H1 (cell line): ENCODE results near the gene GDAP2. TPM values are rescaled to one million over a fixed set of nuclear protein-coding genes. Genes with fewer than 3 reads are reported as not detected.

Source experiments
- CTCF ChIA-PET: fragments of 300-600 bp; sonication (Branson Sonifier 250); formaldehyde crosslinking; loops from one replicate; lab custom pipeline; 2021; ENCODE audit not compliant: partially characterized antibody; lab: Charles Lee
- POLR2A ChIA-PET: fragments of 300-600 bp; sonication (Branson Sonifier 250); formaldehyde crosslinking; loops from one replicate; lab custom pipeline; 2021; ENCODE audit warnings: inconsistent platforms; ENCODE audit not compliant: partially characterized antibody; lab: Charles Lee
- DNase-seq, 2 experiments: peaks; one replicate each; pipeline versions ENCODE4 v3.0.0 to v3.0.0-alpha.2; 2010 to 2022; ENCODE audit warnings: low spot score in 2 of 2, low read depth in 1 of 2, mixed read lengths in 1 of 2
- FAIRE-seq: peaks from 2 replicates; lab custom pipeline; 2011; peaks lifted over from hg19 to GRCh38; lab: Jason Lieb, UNC
- H2AFZ ChIP-seq: 2 replicates; pipeline ENCODE4 v1.8.1; 2012; ENCODE audit warnings: low read length, inconsistent platforms
- H2AK5ac ChIP-seq: 2 replicates; pipeline ENCODE4 v1.6.1; 2013; ENCODE audit warnings: low read depth, low read length
- H2BK120ac ChIP-seq: replicated peaks from 2 replicates; pipeline ENCODE3; 2013; ENCODE audit warnings: low read depth, low read length, inconsistent platforms
- H2BK12ac ChIP-seq: 2 replicates; pipeline ENCODE4 v1.6.1; 2013; ENCODE audit warnings: low read depth, low read length
- H2BK15ac ChIP-seq: 2 replicates; pipeline ENCODE4 v1.6.1; 2013; ENCODE audit warnings: low read length
- H2BK20ac ChIP-seq: 2 replicates; pipeline ENCODE4 v1.6.1; 2013; ENCODE audit warnings: low read length
- H2BK5ac ChIP-seq: 2 replicates; pipeline ENCODE4 v1.6.1; 2013; ENCODE audit warnings: low read depth, low read length
- H3K14ac ChIP-seq: 2 replicates; pipeline ENCODE4 v1.6.1; 2013; ENCODE audit warnings: inconsistent platforms; ENCODE audit not compliant: insufficient read length
- H3K18ac ChIP-seq: 2 replicates; pipeline ENCODE4 v1.6.1; 2013; ENCODE audit warnings: low read length; ENCODE audit errors: extremely low read depth
- H3K23ac ChIP-seq: 2 replicates; pipeline ENCODE4 v1.6.1; 2013; ENCODE audit warnings: inconsistent platforms; ENCODE audit not compliant: insufficient read length
- H3K23me2 ChIP-seq: 2 replicates; pipeline ENCODE4 v1.6.1; 2013; ENCODE audit warnings: low read depth, low read length
- H3K27ac ChIP-seq: 2 replicates; pipeline ENCODE4 v1.6.1; 2011; ENCODE audit warnings: low read depth, low read length, inconsistent platforms
- H3K27me3 ChIP-seq, 4 experiments: replicated peaks in 1 of 4; 1 replicate in 1 of 4; 2 replicates in 3 of 4; pipeline versions ENCODE4 v1.6.1 to v1.8.1; 2011 to 2013; ENCODE audit warnings: low read length in 3 of 4, mild to moderate bottlenecking in 3 of 4, inconsistent platforms in 2 of 4, mixed read lengths in 2 of 4, moderate library complexity in 1 of 4; ENCODE audit not compliant: control insufficient read depth in 3 of 4, insufficient read depth in 3 of 4; ENCODE audit errors: extremely low read depth in 1 of 4
- H3K36me3 ChIP-seq, 4 experiments: 2 replicates each; pipeline versions ENCODE4 v1.6.1 to v1.8.1; 2011 to 2013; ENCODE audit warnings: mild to moderate bottlenecking in 4 of 4, low read length in 3 of 4, moderate library complexity in 2 of 4, control low read depth in 1 of 4, inconsistent platforms in 1 of 4; ENCODE audit not compliant: insufficient read depth in 4 of 4, control insufficient read depth in 2 of 4
- H3K4ac ChIP-seq: replicated peaks from 2 replicates; pipeline ENCODE3; 2013; ENCODE audit warnings: low read length, low read depth, mixed read lengths, inconsistent platforms; ENCODE audit not compliant: insufficient read length
- H3K4me1 ChIP-seq, 4 experiments: replicated peaks in 1 of 4; 1 replicate in 1 of 4; 2 replicates in 3 of 4; pipeline versions ENCODE4 v1.6.1 to v1.8.1; 2011 to 2013; ENCODE audit warnings: low read length in 3 of 4, inconsistent platforms in 2 of 4, mixed read lengths in 1 of 4; ENCODE audit not compliant: insufficient read depth in 4 of 4, control insufficient read depth in 3 of 4
- H3K4me2 ChIP-seq, 2 experiments: 2 replicates each; pipeline versions ENCODE4 v1.6.1 to v1.8.1; 2011 to 2013; ENCODE audit warnings: low read depth in 2 of 2, low read length in 2 of 2, control low read depth in 1 of 2, inconsistent platforms in 1 of 2, mild to moderate bottlenecking in 1 of 2; ENCODE audit not compliant: insufficient read depth in 1 of 2
- H3K4me3 ChIP-seq, 4 experiments: fragments of 200-600, 300-600 bp in 1 of 4; sonication (generic), shearing (Covaris generic), sonication (Bioruptor Twin) in 1 of 4; 2 replicates each; pipeline versions ENCODE4 v1.5.1 to v1.8.1; 2011 to 2016; ENCODE audit warnings: low read length in 4 of 4, low read depth in 3 of 4, control low read depth in 2 of 4, inconsistent platforms in 2 of 4, mild to moderate bottlenecking in 2 of 4, mixed read lengths in 1 of 4, moderate library complexity in 1 of 4; ENCODE audit not compliant: insufficient read depth in 2 of 4; ENCODE audit errors: extremely low read depth in 1 of 4
- H3K56ac ChIP-seq: replicated peaks from 2 replicates; pipeline ENCODE3; 2013; ENCODE audit warnings: low read depth, mild to moderate bottlenecking, mixed read lengths, low read length, inconsistent platforms; ENCODE audit not compliant: insufficient read length
- H3K79me1 ChIP-seq: 2 replicates; pipeline ENCODE4 v1.6.1; 2013; ENCODE audit warnings: low read depth, low read length, control low read depth
- H3K79me2 ChIP-seq, 2 experiments: 2 replicates each; pipeline versions ENCODE4 v1.6.1 to v1.8.1; 2012 to 2013; ENCODE audit warnings: low read length in 2 of 2, mild to moderate bottlenecking in 2 of 2, inconsistent platforms in 1 of 2; ENCODE audit not compliant: insufficient read depth in 2 of 2, control insufficient read depth in 1 of 2
- H3K9ac ChIP-seq, 4 experiments: replicated peaks in 1 of 4; 1 replicate in 1 of 4; 2 replicates in 3 of 4; pipeline versions ENCODE4 v1.6.1 to v1.8.1; 2011 to 2013; ENCODE audit warnings: low read depth in 3 of 4, low read length in 3 of 4, control low read depth in 2 of 4, mild to moderate bottlenecking in 2 of 4, moderate library complexity in 2 of 4, inconsistent platforms in 1 of 4; ENCODE audit errors: extremely low read depth in 1 of 4
- H3K9me3 ChIP-seq, 2 experiments: 2 replicates each; pipeline versions ENCODE4 v1.6.1 to v1.8.1; 2012 to 2013; ENCODE audit warnings: mild to moderate bottlenecking in 2 of 2, moderate library complexity in 2 of 2, control low read depth in 1 of 2, inconsistent platforms in 1 of 2, low read depth in 1 of 2, low read length in 1 of 2, mixed read lengths in 1 of 2; ENCODE audit not compliant: insufficient read depth in 2 of 2
- H4K20me1 ChIP-seq, 2 experiments: replicated peaks in 1 of 2; 2 replicates each; pipeline versions ENCODE3 to v1.8.1; 2011 to 2013; ENCODE audit warnings: inconsistent platforms in 2 of 2, low read length in 2 of 2, mild to moderate bottlenecking in 1 of 2; ENCODE audit not compliant: insufficient read depth in 2 of 2, control insufficient read depth in 1 of 2
- H4K5ac ChIP-seq: 2 replicates; pipeline ENCODE4 v1.6.1; 2013; ENCODE audit warnings: low read length, low read depth, mixed read lengths, inconsistent platforms; ENCODE audit not compliant: insufficient read length
- H4K8ac ChIP-seq: 2 replicates; pipeline ENCODE4 v1.8.0; 2013; ENCODE audit warnings: mild to moderate bottlenecking, moderate library complexity, low read length, inconsistent platforms; ENCODE audit not compliant: insufficient read depth; ENCODE audit errors: extremely low read depth
- H4K91ac ChIP-seq: replicated peaks from 2 replicates; pipeline ENCODE3; 2013; ENCODE audit warnings: low read length, mixed read lengths, inconsistent platforms; ENCODE audit not compliant: insufficient read length
- BACH1 ChIP-seq: IDR thresholded peaks from 2 replicates; pipeline ENCODE4 v1.6.1; 2012; ENCODE audit warnings: low read length, improper control_type of control experiment
- CTBP2 ChIP-seq: IDR thresholded peaks from 2 replicates; pipeline ENCODE4 v1.7.0; 2011; ENCODE audit warnings: borderline replicate concordance, mild to moderate bottlenecking, moderate library complexity, mixed read lengths, low read length; ENCODE audit not compliant: insufficient read depth, insufficient read length
- KDM4A ChIP-seq: IDR thresholded peaks from one replicate; pipeline ENCODE4 v1.7.1; 2012; ENCODE audit warnings: low read depth, mild to moderate bottlenecking, moderate library complexity, low read length, inconsistent platforms; ENCODE audit not compliant: severe bottlenecking
- NANOG ChIP-seq: IDR thresholded peaks from 2 replicates; pipeline ENCODE4 v1.6.1; 2011; ENCODE audit warnings: low read length, low read depth, mild to moderate bottlenecking, inconsistent platforms; ENCODE audit not compliant: insufficient read depth, poor library complexity, severe bottlenecking
- POLR2AphosphoS5 ChIP-seq: IDR thresholded peaks from 2 replicates; pipeline ENCODE4 v1.6.1; 2011; ENCODE audit warnings: low read depth, low read length
- SIRT6 ChIP-seq: IDR thresholded peaks from one replicate; pipeline ENCODE4 v1.7.1; 2012; ENCODE audit warnings: low read length, inconsistent platforms
- SP2 ChIP-seq: IDR thresholded peaks from 2 replicates; pipeline ENCODE4 v1.6.1; 2012; ENCODE audit warnings: mild to moderate bottlenecking, low read length, inconsistent platforms
- SRF ChIP-seq: IDR thresholded peaks from 2 replicates; pipeline ENCODE4 v1.6.1; 2011; ENCODE audit warnings: mild to moderate bottlenecking, low read depth, low read length, moderate library complexity
- YY1 ChIP-seq: IDR thresholded peaks from 2 replicates; pipeline ENCODE4 v1.6.1; 2011; ENCODE audit warnings: low read depth, mild to moderate bottlenecking, low read length
- WGBS, 2 experiments: shearing (Covaris generic) in 1 of 2; methylation state at CpG; one replicate each; pipeline versions ENCODE4 v1.1.6 to v1.1.7; 2013 to 2015; ENCODE audit warnings: low lambda C conversion rate in 2 of 2, mixed read lengths in 2 of 2, inconsistent platforms in 1 of 2, low coverage in 1 of 2, missing lambda C conversion rate in 1 of 2; ENCODE audit not compliant: insufficient replicate concordance in 2 of 2, insufficient coverage in 1 of 2, insufficient read length in 1 of 2; ENCODE audit errors: extremely low coverage in 1 of 2, missing lambda C conversion rate in 1 of 2; 5-methylcytosine and 5-hydroxymethylcytosine counted together
- polyA plus RNA-seq, 7 experiments: library from polyadenylated mRNA; depleted of rRNA in 3 of 7; stranded (reverse) in 5 of 7; unstranded in 2 of 7; fragments of >200 nt in 5 of 7; fragments of 200-250 nt in 2 of 7; gene quantifications; 1 replicate in 5 of 7; 2 replicates in 1 of 7; 4 replicates in 1 of 7; pipeline versions ENCODE4 v1.2.1 to v1.2.3, GENCODE V29; 2011 to 2013; ENCODE audit warnings: missing spikeins in 2 of 7, mixed read lengths in 2 of 7
- total RNA-seq: library from RNA; stranded (reverse); fragmentation: NEBNext Ultra II Directional; extraction: Animal tissue kit (Norgen Biotek cat#: 25700); gene quantifications from 2 replicates; pipeline ENCODE4 v1.2.1, GENCODE V29; 2021

The GDAP2 gene
- total and polyA plus RNA-seq, 2 of the 8 experiments (the other 6 are each of a cell fraction or from before 2014, with no cell fraction given): 8.6 to 27.8 TPM

- no peak overlapping the region for H3K56ac ChIP-seq
- WGBS, 2 experiments: 83% methylated on average over 1 of the region's 1 CpG; no CpG with 5 or more reads in 1 of the 2 experiments
Observed at GRCh38 chr1:117852853-117853553, 76.4 kb downstream of the GDAP2 start.

More at GRCh38 chr1:117852853-117853553, 76.4 kb downstream of the GDAP2 start:
- Histone ChIP-seq H3K4me2 (no peak overlapping the region), H2BK15ac (no peak overlapping the region), H3K27ac (no peak overlapping the region), H2AFZ (no peak overlapping the region), H3K4me1 (no peaks in the 10 kb centered on the region), H2BK20ac (no peak overlapping the region)
- CTCF ChIA-PET: interaction anchor here (0.7 to 1.8 kb wide), 3 partner anchors 10 to 1047 kb away, joined by 3 to 4 read pairs (median 3); no protein-coding TSS in a partner anchor
- no peak for TF ChIP-seq SRF
- no peak for TF ChIP-seq YY1
- TF ChIP-seq POLR2AphosphoS5: no peak
- no peak for TF ChIP-seq NANOG
- TF ChIP-seq BACH1: no peak
- no peak for TF ChIP-seq SP2
- TF ChIP-seq KDM4A: no peak
- TF ChIP-seq SIRT6: no peak
- no peak for TF ChIP-seq CTBP2
- TF ChIP-seq, all 59 proteins: peak for 0
- no peaks in the 10 kb centered on the region for H3K79me2 ChIP-seq
- no peak overlapping the region for H3K4me3 ChIP-seq
- H3K27me3 ChIP-seq: peaks cover 0 to 1% (median 0%) of the 10 kb centered on the region in 4 experiments; a peak in 1 of 7 replicates
- no peak overlapping the region for H4K91ac ChIP-seq
- H2BK120ac ChIP-seq: no peak overlapping the region
- H3K9ac ChIP-seq: no peak overlapping the region
- no peak overlapping the region for H4K8ac ChIP-seq
- no peak overlapping the region for H3K4ac ChIP-seq
- H2BK5ac ChIP-seq: no peak overlapping the region
- H3K14ac ChIP-seq: no peak overlapping the region
- no peak overlapping the region for H3K18ac ChIP-seq
- H3K9me3 ChIP-seq: no peaks in the 10 kb centered on the region
- POLR2A ChIA-PET: no interaction called here
- H3K79me1 ChIP-seq: no peaks in the 10 kb centered on the region
- no peak overlapping the region for H3K23ac ChIP-seq
- DNase-seq (no peak), FAIRE-seq (no peak)
- no peak overlapping the region for H2AK5ac ChIP-seq
- H3K23me2 ChIP-seq: no peaks in the 10 kb centered on the region
- no peak overlapping the region for H2BK12ac ChIP-seq
- no peak overlapping the region for H4K5ac ChIP-seq
- H4K20me1 ChIP-seq: no peaks in the 10 kb centered on the region
- H3K36me3 ChIP-seq: no peaks in the 10 kb centered on the region
